IMR-90 (cell line): Measurements from ENCODE around the gene TREH. TPM values are rescaled to one million over a fixed set of nuclear protein-coding genes. Genes with fewer than 3 reads are reported as not detected.
A peak's percentile ranks its signal among the peaks of the same experiment; 100 is the strongest.

ENCODE experiments used
- ATAC-seq: fragments of 200-7000 bp; cut with Tn5 transposase; 2 replicates; pipeline ENCODE4 v1.9.1; 2020; ENCODE audit warnings: low read depth, mild to moderate bottlenecking, moderate library complexity
- BruUV-seq: library from RNA; stranded (reverse); fragments of 400-500 nt; replicated peaks from 2 replicates; lab custom pipeline; 2021; lab: Mats Ljungman, UMichigan
- CTCF ChIA-PET: fragments of 300-600 bp; formaldehyde crosslinking; extraction: SDS; loops from one replicate; lab custom pipeline; 2021; ENCODE audit warnings: antibody characterized with exemption; lab: Yijun Ruan, JAX
- POLR2A ChIA-PET: fragments of 300-600 bp; sonication (Branson Sonifier 250); formaldehyde crosslinking; loops from one replicate; lab custom pipeline; 2022; ENCODE audit warnings: antibody characterized with exemption; ENCODE audit not compliant: unreplicated experiment; lab: Charles Lee
- DNase-seq: peaks from one replicate; pipeline ENCODE4 v3.0.0; 2013
- H2AFZ ChIP-seq: replicated peaks from 2 replicates; pipeline ENCODE3; 2013; ENCODE audit warnings: low read length, mild to moderate bottlenecking; ENCODE audit not compliant: poor library complexity
- H2AK5ac ChIP-seq: 2 replicates; pipeline ENCODE4 v1.6.1; 2013; ENCODE audit warnings: low read depth, low read length, inconsistent platforms
- H2AK9ac ChIP-seq: replicated peaks from 2 replicates; pipeline ENCODE3; 2013; ENCODE audit warnings: mild to moderate bottlenecking, low read depth, low read length, moderate library complexity; ENCODE audit not compliant: poor library complexity
- H2BK120ac ChIP-seq: 2 replicates; pipeline ENCODE4 v1.6.1; 2013; ENCODE audit warnings: low read depth, low read length, inconsistent platforms
- H2BK15ac ChIP-seq: 3 replicates; pipeline ENCODE4 v1.6.1; 2013; ENCODE audit warnings: low read depth, low read length, inconsistent platforms
- H2BK20ac ChIP-seq: 2 replicates; pipeline ENCODE4 v1.6.1; 2013; ENCODE audit warnings: low read depth, mild to moderate bottlenecking, inconsistent platforms, low read length, moderate library complexity
- H2BK5ac ChIP-seq: 2 replicates; pipeline ENCODE4 v1.6.1; 2013; ENCODE audit warnings: mild to moderate bottlenecking, low read depth, low read length, inconsistent platforms; ENCODE audit not compliant: poor library complexity, severe bottlenecking
- H3K14ac ChIP-seq: replicated peaks from 2 replicates; pipeline ENCODE4 v1.6.1; 2013; ENCODE audit warnings: low read depth, low read length, inconsistent platforms
- H3K18ac ChIP-seq: 2 replicates; pipeline ENCODE4 v1.6.1; 2013; ENCODE audit warnings: low read depth, low read length, control low read depth
- H3K23ac ChIP-seq: 2 replicates; pipeline ENCODE4 v1.6.1; 2013; ENCODE audit warnings: low read depth, low read length, inconsistent platforms
- H3K27ac ChIP-seq: 2 replicates; pipeline ENCODE4 v1.5.1; 2013; ENCODE audit warnings: mild to moderate bottlenecking, control low read depth, low read length; ENCODE audit not compliant: insufficient read depth
- H3K27me3 ChIP-seq: 2 replicates; pipeline ENCODE4 v1.6.1; 2013; ENCODE audit warnings: low read length; ENCODE audit not compliant: control insufficient read depth, insufficient read depth
- H3K36me3 ChIP-seq: 2 replicates; pipeline ENCODE4 v1.6.1; 2013; ENCODE audit warnings: low read length, mixed read lengths; ENCODE audit not compliant: control insufficient read depth, insufficient read depth
- H3K4ac ChIP-seq: 2 replicates; pipeline ENCODE4 v1.6.1; 2013; ENCODE audit warnings: low read depth, low read length, inconsistent platforms
- H3K4me1 ChIP-seq: 2 replicates; pipeline ENCODE4 v1.6.1; 2013; ENCODE audit warnings: low read length, mixed read lengths; ENCODE audit not compliant: control insufficient read depth, insufficient read depth
- H3K4me2 ChIP-seq: 2 replicates; pipeline ENCODE4 v1.6.1; 2013; ENCODE audit warnings: low read depth, mild to moderate bottlenecking, control low read depth, low read length, moderate library complexity
- H3K4me3 ChIP-seq: 2 replicates; pipeline ENCODE4 v1.5.1; 2013; ENCODE audit warnings: low read depth, mild to moderate bottlenecking, control low read depth, low read length, moderate library complexity; ENCODE audit not compliant: insufficient read depth
- H3K56ac ChIP-seq: 2 replicates; pipeline ENCODE4 v1.6.1; 2013; ENCODE audit warnings: low read length, inconsistent platforms; ENCODE audit not compliant: insufficient read depth; ENCODE audit errors: extremely low read depth
- H3K79me1 ChIP-seq, 2 experiments: 2 replicates each; pipeline ENCODE4 v1.6.1; 2013; ENCODE audit warnings: low read length in 2 of 2, inconsistent platforms in 1 of 2, low read depth in 1 of 2
- H3K9ac ChIP-seq: 2 replicates; pipeline ENCODE4 v1.6.1; 2013; ENCODE audit warnings: low read depth, low read length, control low read depth
- H3K9me1 ChIP-seq: 2 replicates; pipeline ENCODE4 v1.6.1; 2013; ENCODE audit warnings: low read length, inconsistent platforms; ENCODE audit not compliant: insufficient read depth
- H3K9me3 ChIP-seq: 2 replicates; pipeline ENCODE4 v1.6.1; 2013; ENCODE audit warnings: low read length; ENCODE audit not compliant: control insufficient read depth, insufficient read depth
- H4K20me1 ChIP-seq: 2 replicates; pipeline ENCODE4 v1.6.1; 2013; ENCODE audit warnings: low read length, inconsistent platforms; ENCODE audit not compliant: insufficient read depth
- H4K5ac ChIP-seq: 2 replicates; pipeline ENCODE4 v1.6.1; 2013; ENCODE audit warnings: mild to moderate bottlenecking, low read depth, low read length, control low read depth
- H4K8ac ChIP-seq, 2 experiments: 2 replicates each; pipeline ENCODE4 v1.6.1; 2013; ENCODE audit warnings: low read depth in 2 of 2, low read length in 2 of 2, control low read depth in 1 of 2, inconsistent platforms in 1 of 2
- H4K91ac ChIP-seq: 2 replicates; pipeline ENCODE4 v1.6.1; 2013; ENCODE audit warnings: low read depth, low read length, inconsistent platforms; ENCODE audit not compliant: insufficient read depth
- POLR2A ChIP-seq: IDR thresholded peaks from 2 replicates; pipeline ENCODE4 v1.6.1; 2012; ENCODE audit warnings: mild to moderate bottlenecking, low read depth, low read length
- SMC3 ChIP-seq: fragments of 150-350 bp; IDR thresholded peaks from 2 replicates; pipeline ENCODE4 v1.6.1; 2016; ENCODE audit warnings: low read depth, mild to moderate bottlenecking, antibody characterized with exemption, low read length, moderate library complexity
- WGBS, 2 experiments: methylation state at CpG; one replicate each; pipeline versions ENCODE4 v1.1.5 to v1.1.7; 2013; ENCODE audit warnings: missing lambda C conversion rate in 2 of 2; ENCODE audit not compliant: insufficient read length in 1 of 2; ENCODE audit errors: extremely low coverage in 2 of 2; 5-methylcytosine and 5-hydroxymethylcytosine counted together
- dilution Hi-C: fragments of 300-500 bp; cut with HindIII; formaldehyde crosslinking; loops from one replicate; pipeline ENCODE4 v1.14.3; 2018; ENCODE audit warnings: low sequenced_read_pairs; ENCODE audit not compliant: unreplicated experiment
- in situ Hi-C: fragments of 300-500 bp; cut with MboI; formaldehyde crosslinking; loops from 3 replicates; pipeline ENCODE4 v1.14.3; 2019; ENCODE audit warnings: low sequenced_read_pairs, inconsistent platforms, mixed read lengths
- intact Hi-C: fragments of 100-400 bp; cut with micrococcal nuclease; formaldehyde crosslinking; loops from 2 replicates; pipeline ENCODE4 v1.10.0; 2022
- polyA plus RNA-seq, 3 experiments: library from polyadenylated mRNA; depleted of rRNA; stranded (reverse); fragments of >200 nt; gene quantifications; 2 replicates each; pipeline ENCODE4 v1.2.3, GENCODE V29; 2012; ENCODE audit warnings: low replicate concordance in 1 of 3
- total RNA-seq: library from RNA; depleted of rRNA; stranded (reverse); fragments of >200 nt; gene quantifications from 2 replicates; pipeline ENCODE4 v1.2.3, GENCODE V29; 2012

TREH gene
- total and polyA plus RNA-seq, 2 of the 4 experiments (the other 2 are of a cell fraction), result not detected

- BruUV-seq, result no TSS peak
- intact Hi-C loops, result no loop called here
- Histone ChIP-seq H3K23ac (peak overlapping the region; percentile 88), H3K4ac (peak overlapping the region; percentile 99), H4K20me1 (peaks cover 46% of the 10 kb centered on the region), H2AK9ac (peak overlapping the region; percentile 91), H3K4me2 (peak overlapping the region; percentile 86), H2BK120ac (peak overlapping the region; percentile 97), H3K9me1 (peaks cover 33% of the 10 kb centered on the region), H4K8ac (peak overlapping the region; percentile 12 to 91), H3K18ac (peak overlapping the region; percentile 90), H3K56ac (peak overlapping the region; percentile 79), H4K91ac (peak overlapping the region; percentile 92), H2BK5ac (peak overlapping the region; percentile 99), H2AFZ (peak overlapping the region; percentile 75), H3K36me3 (peaks cover 36% of the 10 kb centered on the region), H3K27me3 (no peaks in the 10 kb centered on the region), H3K9ac (peak overlapping the region; percentile 82), H4K5ac (peak overlapping the region; percentile 97), H2AK5ac (peak overlapping the region; percentile 100), H3K4me3 (0 out of 2 replicates have a peak overlapping the region, but pooled peaks have one; percentile 15), H3K79me1 (peaks cover 27 to 73% of the 10 kb centered on the region in 2 experiments; a peak in 3 of 4 replicates), H3K27ac (peak overlapping the region; percentile 93), H2BK15ac (peak overlapping the region; percentile 94), H3K14ac (peak overlapping the region; percentile 89), H3K9me3 (no peaks in the 10 kb centered on the region), H3K4me1 (peaks cover 43% of the 10 kb centered on the region), H2BK20ac (peak overlapping the region; percentile 89)
- dilution Hi-C loops, result no loop called here
- peak; percentile 68 for TF ChIP-seq POLR2A
- TF ChIP-seq SMC3, result no peak
- ChIA-PET CTCF (interaction anchor here (2.0 kb wide), 1 partner anchor 9 kb away, joined by 9 read pairs; no protein-coding TSS in a partner anchor), POLR2A (interaction anchor here (0.7 to 4.4 kb wide), 2 partner anchors 12 to 22 kb away, joined by 20 to 36 read pairs; partner anchors contain the start of gene PHLDB1)
- 0% methylated on average over 1 of the region's 7 CpGs; no CpG with 5 or more reads in 1 of the 2 experiments for WGBS, 2 experiments
- in situ Hi-C loops, result no loop called here
- DNase-seq (no peak), ATAC-seq (peak; percentile 0; the same call in 1 of the 2 replicates)
Observed at GRCh38 chr11:118620529-118621070, 58.9 kb downstream of the TREH start.
